A673 (cell line): ENCODE measurements around the gene LHFPL6. TPM values are rescaled to one million over a fixed set of nuclear protein-coding genes. Genes with fewer than 3 reads are reported as not detected.

ENCODE experiments used
- BruUV-seq: library from RNA; stranded (reverse); fragments of 400-500 nt; replicated peaks from 2 replicates; lab custom pipeline; 2021; lab: Mats Ljungman, UMichigan
- CTCF ChIA-PET: fragments of 300-600 bp; sonication (Branson Sonifier 250); formaldehyde crosslinking; loops from one replicate; lab custom pipeline; 2022; ENCODE audit warnings: antibody characterized with exemption; lab: Charles Lee
- POLR2A ChIA-PET: fragments of 300-600 bp; sonication (Branson Sonifier 250); formaldehyde crosslinking; loops from one replicate; lab custom pipeline; 2022; ENCODE audit warnings: antibody characterized with exemption; ENCODE audit not compliant: low non-redundant PET; lab: Charles Lee
- DNase-seq: peaks from one replicate; pipeline ENCODE4 v3.0.0-alpha.2; 2015; ENCODE audit warnings: low spot score
- H3K27ac ChIP-seq: fragments of 200-600 bp; sonication (generic); 2 replicates; pipeline ENCODE4 v1.5.1; 2016; ENCODE audit warnings: mixed run types, low read depth, mild to moderate bottlenecking, mixed read lengths, antibody characterized with exemption, low read length; ENCODE audit not compliant: poor library complexity, severe bottlenecking
- H3K27me3 ChIP-seq: fragments of 200-600 bp; sonication (generic); replicated peaks from 2 replicates; pipeline ENCODE4 v1.6.1; 2017; ENCODE audit warnings: mixed run types, low read depth, mild to moderate bottlenecking, mixed read lengths, antibody characterized with exemption, low read length; ENCODE audit not compliant: insufficient read depth, poor library complexity
- H3K36me3 ChIP-seq: fragments of 200-600 bp; sonication (generic); 2 replicates; pipeline ENCODE4 v1.6.1; 2016; ENCODE audit warnings: mixed run types, mild to moderate bottlenecking, mixed read lengths, antibody characterized with exemption, low read length; ENCODE audit not compliant: insufficient read depth, poor library complexity, severe bottlenecking
- H3K4me1 ChIP-seq: fragments of 200-600 bp; sonication (generic); 2 replicates; pipeline ENCODE4 v1.6.1; 2017; ENCODE audit warnings: mixed run types, mild to moderate bottlenecking, mixed read lengths, antibody characterized with exemption, low read length; ENCODE audit not compliant: insufficient read depth, poor library complexity, severe bottlenecking
- H3K4me3 ChIP-seq: fragments of 200-600 bp; sonication (generic); 2 replicates; pipeline ENCODE4 v1.5.1; 2016; ENCODE audit warnings: low read depth, mixed run types, mild to moderate bottlenecking, mixed read lengths, low read length; ENCODE audit not compliant: poor library complexity, severe bottlenecking
- H3K9me3 ChIP-seq: fragments of 200-600 bp; sonication (generic); 2 replicates; pipeline ENCODE4 v1.6.1; 2016; ENCODE audit warnings: mixed run types, low read depth, mild to moderate bottlenecking, mixed read lengths, antibody characterized with exemption, low read length; ENCODE audit not compliant: poor library complexity, severe bottlenecking
- CTCF ChIP-seq: fragments of 300-800, 200-600 bp; sonication (generic); conservative IDR thresholded peaks from 2 replicates; pipeline ENCODE4 v1.5.1; 2017; ENCODE audit warnings: low read depth, mild to moderate bottlenecking, antibody characterized with exemption, low read length, moderate library complexity, mixed read lengths
- EZH2 ChIP-seq: fragments of 200-600 bp; sonication (generic); IDR thresholded peaks from 2 replicates; pipeline ENCODE4 v1.6.1; 2017; ENCODE audit warnings: borderline replicate concordance, low read depth, mild to moderate bottlenecking, mixed read lengths, antibody characterized with exemption, low read length; ENCODE audit not compliant: poor library complexity, severe bottlenecking
- intact Hi-C: fragments of 100-400 bp; cut with micrococcal nuclease; formaldehyde crosslinking; loops from one replicate; pipeline ENCODE4 v1.10.0; 2022; ENCODE audit not compliant: unreplicated experiment
- total RNA-seq: library from RNA; stranded (reverse); gene quantifications from 2 replicates; pipeline ENCODE4 v1.2.3, GENCODE V29; 2021

Gene LHFPL6
- total RNA-seq, 1 experiment from 2014 or later: 63.9 TPM

GRCh38 chr13:39468306-39468705, 134.7 kb downstream of the LHFPL6 start:
- intact Hi-C loops: no loop called here
- POLR2A ChIA-PET: no interaction called here
- Histone ChIP-seq H3K9me3 (no peaks in the 10 kb centered on the region), H3K27me3 (no peaks in the 10 kb centered on the region), H3K4me1 (peaks cover 15% of the 10 kb centered on the region), H3K27ac (no peak overlapping the region), H3K36me3 (no peaks in the 10 kb centered on the region), H3K4me3 (no peak overlapping the region)
- no peak for DNase-seq
- BruUV-seq: no TSS peak
- TF ChIP-seq EZH2: no peak
- TF ChIP-seq CTCF: no peak
- CTCF ChIA-PET: no interaction called here

GRCh38 chr13:39463611-39464010, 139.4 kb downstream of the LHFPL6 start:
- H3K27ac ChIP-seq: no peak overlapping the region
- H3K27me3 ChIP-seq: no peaks in the 10 kb centered on the region
- peaks cover 40% of the 10 kb centered on the region for H3K4me1 ChIP-seq
- no peaks in the 10 kb centered on the region for H3K9me3 ChIP-seq
- intact Hi-C loops: no loop called here
- TF ChIP-seq CTCF: no peak
- TF ChIP-seq EZH2: no peak
- ChIA-PET CTCF (no interaction called here), POLR2A (no interaction called here)
- DNase-seq: peak; percentile 25
- no peak overlapping the region for H3K4me3 ChIP-seq
- no TSS peak for BruUV-seq
- H3K36me3 ChIP-seq: no peaks in the 10 kb centered on the region

GRCh38 chr13:39462906-39463305, 140.1 kb downstream of the LHFPL6 start:
- ChIA-PET CTCF (no interaction called here), POLR2A (no interaction called here)
- BruUV-seq: no TSS peak
- H3K4me1 ChIP-seq: peaks cover 40% of the 10 kb centered on the region
- no peaks in the 10 kb centered on the region for H3K27me3 ChIP-seq
- intact Hi-C loops: no loop called here
- H3K9me3 ChIP-seq: no peaks in the 10 kb centered on the region
- no peak for TF ChIP-seq CTCF
- TF ChIP-seq EZH2: no peak
- DNase-seq: no peak
- no peak overlapping the region for H3K27ac ChIP-seq
- no peaks in the 10 kb centered on the region for H3K36me3 ChIP-seq
- H3K4me3 ChIP-seq: no peak overlapping the region
